ENCODE results near the gene TTC39C. TPM values are rescaled to one million over a fixed set of nuclear protein-coding genes. Genes with fewer than 3 reads are reported as not detected.

Gene TTC39C
- total and polyA plus RNA-seq, 7 donors, result 0.48 to 2.4 (median 1.2) TPM

DNA sequence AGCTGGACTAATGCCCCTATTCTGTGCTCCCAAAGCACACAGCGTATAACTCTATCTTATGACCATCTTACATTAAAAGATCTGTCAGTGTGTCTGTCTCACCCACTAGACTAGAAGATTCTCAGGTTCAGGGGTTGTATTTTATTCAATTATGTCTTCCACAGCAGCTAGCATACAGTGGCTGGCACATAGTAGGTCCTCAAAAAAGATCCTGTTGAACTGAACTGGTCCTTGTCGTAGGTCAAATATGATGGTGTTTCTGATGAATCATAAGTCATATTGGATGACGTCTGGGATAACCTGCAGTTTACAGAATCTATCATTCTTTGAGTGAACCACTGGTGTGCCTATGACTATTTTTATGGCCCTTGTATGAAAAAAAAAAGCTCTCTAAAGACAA lies 11.3 kb upstream of the TTC39C start:
- WGBS, 3 donors, result 85 to 88% (median 87%) methylated on average over 3 of the region's 3 CpGs
- no peak overlapping the region for H3K27ac ChIP-seq
- no peaks in the 10 kb centered on the region for H3K9me3 ChIP-seq
- no peak for TF ChIP-seq CTCF (IDR thresholded peaks at IDR 0.05)
- H3K27me3 ChIP-seq (ENCODE audit: insufficient read depth in 3 of 3, low read length in 2 of 3), result no peaks in the 10 kb centered on the region
- DNase-seq (no peak), ATAC-seq (no peak)
- H3K4me1 ChIP-seq, result no peaks in the 10 kb centered on the region
- intact Hi-C loops (cut with DNase I), result no loop called here
- H3K36me3 ChIP-seq (ENCODE audit: insufficient read depth in 1 of 2, low read depth in 1 of 2), result no peaks in the 10 kb centered on the region
- H3K4me3 ChIP-seq, result no peak overlapping the region

DNA sequence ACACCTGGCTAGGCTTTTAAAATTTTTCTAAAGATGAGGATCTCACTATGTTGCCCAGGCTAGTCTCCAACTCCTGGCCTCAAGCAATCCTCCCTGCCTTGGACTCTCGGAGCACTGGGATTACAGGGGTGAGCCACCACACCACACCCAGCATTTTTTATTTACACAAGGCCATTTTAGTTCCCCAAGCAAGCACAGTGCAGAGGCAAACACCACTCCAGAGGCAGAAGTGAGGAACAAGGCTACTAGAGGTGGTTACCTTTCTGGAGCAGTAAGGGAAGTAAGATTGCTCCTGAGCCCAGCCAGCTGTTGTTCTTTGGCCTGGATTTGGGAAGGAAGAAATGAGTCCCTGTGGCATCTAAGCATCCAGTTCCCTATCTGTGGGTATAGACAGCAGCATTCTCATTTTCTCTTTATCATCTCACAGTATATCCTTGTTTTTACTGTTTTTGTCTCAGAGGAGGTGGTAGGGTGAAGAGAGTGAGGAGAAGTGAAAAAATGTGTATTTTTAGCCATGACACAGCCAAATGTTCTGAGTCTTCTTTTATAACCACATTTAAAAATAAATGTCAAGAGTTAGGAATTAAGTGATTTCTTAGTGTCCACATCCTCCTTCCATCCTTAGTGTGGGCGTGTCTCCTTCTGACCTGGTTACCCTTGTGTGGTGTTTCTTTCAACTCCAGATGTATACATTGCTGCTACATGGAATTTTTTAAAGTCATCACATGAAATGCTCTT lies 10.5 kb upstream of the TTC39C start:
- no peaks in the 10 kb centered on the region for H3K9me3 ChIP-seq
- no peaks in the 10 kb centered on the region for H3K36me3 ChIP-seq (ENCODE audit: insufficient read depth in 1 of 2, low read depth in 1 of 2)
- H3K27ac ChIP-seq, result no peak overlapping the region
- no peak for TF ChIP-seq CTCF (IDR thresholded peaks at IDR 0.05)
- 88 to 93% (median 90%) methylated on average over 2 of the region's 2 CpGs for WGBS, 3 donors
- intact Hi-C loops (cut with DNase I), result no loop called here
- H3K4me3 ChIP-seq, result no peak overlapping the region
- H3K27me3 ChIP-seq (ENCODE audit: insufficient read depth in 3 of 3, low read length in 2 of 3), result peaks cover 0 to 4% (median 0%) of the 10 kb centered on the region in 3 donors
- DNase-seq (no peak), ATAC-seq (no peak)
- H3K4me1 ChIP-seq, result no peaks in the 10 kb centered on the region

DNA sequence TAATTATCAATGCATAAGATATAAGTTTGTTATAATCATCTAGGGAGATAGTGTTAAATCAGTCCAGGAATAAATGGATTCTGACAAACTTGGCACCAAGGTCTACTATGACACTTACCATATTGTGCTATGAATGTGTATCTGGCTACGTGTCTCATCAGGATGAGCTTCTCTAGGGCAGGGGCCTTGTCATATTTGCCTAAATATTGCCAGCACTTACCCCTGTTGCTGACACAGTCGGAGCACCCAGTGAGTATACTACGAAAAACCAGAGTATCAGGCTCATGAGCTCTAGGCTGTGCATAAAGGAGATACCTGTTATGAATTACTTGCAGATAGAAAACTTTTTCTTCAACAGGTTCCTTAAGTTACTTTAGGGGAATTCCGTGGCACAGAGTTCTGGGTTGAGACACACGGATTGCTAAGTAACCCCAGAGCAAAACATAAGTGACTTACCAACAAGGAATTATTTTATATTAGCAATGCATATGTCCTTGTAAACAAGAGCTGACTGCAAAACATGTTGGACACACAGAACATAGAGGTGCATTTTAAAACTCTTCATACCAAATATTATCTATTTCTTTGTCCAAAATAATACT lies 7.7 kb upstream of the TTC39C start:
- DNase-seq (no peak), ATAC-seq (no peak)
- Histone ChIP-seq H3K4me3 (no peak overlapping the region), H3K27me3 (ENCODE audit: insufficient read depth in 3 of 3, low read length in 2 of 3) (peaks cover 0 to 4% (median 0%) of the 10 kb centered on the region in 3 donors), H3K4me1 (no peaks in the 10 kb centered on the region), H3K36me3 (ENCODE audit: insufficient read depth in 1 of 2, low read depth in 1 of 2) (no peaks in the 10 kb centered on the region), H3K9me3 (no peaks in the 10 kb centered on the region), H3K27ac (no peak overlapping the region)
- intact Hi-C loops (cut with DNase I), result no loop called here
- TF ChIP-seq CTCF (IDR thresholded peaks at IDR 0.05), result no peak
- WGBS, 3 donors, result 89 to 94% (median 92%) methylated on average over 5 of the region's 5 CpGs

DNA sequence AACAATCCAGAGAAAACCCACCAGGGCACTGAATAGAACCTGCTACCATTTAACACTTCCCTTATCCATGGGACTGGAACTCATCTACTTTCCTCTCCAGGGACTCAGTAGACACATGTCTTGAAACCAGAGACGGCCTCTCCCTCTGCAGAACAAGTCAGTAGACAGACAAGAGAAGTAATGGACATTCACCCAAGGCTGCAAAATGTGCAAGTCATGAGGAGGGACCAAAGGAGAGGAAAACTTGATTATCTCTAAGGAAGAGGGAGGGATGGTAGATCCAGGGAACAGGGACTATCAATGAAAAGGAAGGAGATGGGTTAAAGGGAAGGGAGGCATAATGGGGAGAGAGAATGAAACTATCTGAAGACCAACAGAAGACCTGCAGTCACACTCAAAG lies 5.3 kb upstream of the TTC39C start:
- intact Hi-C loops (cut with DNase I), result no loop called here
- ATAC-seq (no peak), DNase-seq (no peak)
- 39 to 48% (median 48%) methylated on average over 1 of the region's 1 CpG for WGBS, 3 donors
- H3K4me1 ChIP-seq, result no peaks in the 10 kb centered on the region
- H3K27me3 ChIP-seq (ENCODE audit: insufficient read depth in 3 of 3, low read length in 2 of 3), result peaks cover 0 to 17% (median 0%) of the 10 kb centered on the region in 3 donors
- H3K36me3 ChIP-seq (ENCODE audit: insufficient read depth in 1 of 2, low read depth in 1 of 2), result no peaks in the 10 kb centered on the region
- H3K4me3 ChIP-seq, result no peak overlapping the region
- TF ChIP-seq CTCF (IDR thresholded peaks at IDR 0.05), result no peak
- no peaks in the 10 kb centered on the region for H3K9me3 ChIP-seq
- no peak overlapping the region for H3K27ac ChIP-seq
